Activated CD8-positive, alpha-beta memory T cell treated with anti-CD3 and anti-CD28 coated beads, Interleukin-2, amount 10 ng/mL, durations not matched to agents 7 days and 5 days (primary cell): ENCODE data around the gene PLD2. TPM values are rescaled to one million over a fixed set of nuclear protein-coding genes. Genes with fewer than 3 reads are reported as not detected.
"Not testable (repeated sequence)": the region's sequence is repeated elsewhere in the genome, so short reads cannot be mapped to it uniquely, and the experiment has no call there.

ENCODE experiments used
- ATAC-seq: fragments of 150-1000 bp; cut with Tn5 transposase; one replicate; pipeline ENCODE4 v1.10.0; 2021; ENCODE audit warnings: moderate library complexity
- CTCF ChIA-PET: fragments of 350-600 bp; sonication (Branson Sonifier 250); formaldehyde crosslinking; loops from one replicate; lab custom pipeline; 2021; ENCODE audit warnings: antibody characterized with exemption; lab: Charles Lee
- DNase-seq: peaks from one replicate; pipeline ENCODE4 v3.0.0-alpha.2; 2020
- H3K27ac Mint-ChIP-seq: one replicate; pipeline ENCODE4 v1.8.0; 2021; ENCODE audit warnings: mild to moderate bottlenecking, mixed read lengths
- H3K27me3 Mint-ChIP-seq: one replicate; pipeline ENCODE4 v1.8.0; 2021; ENCODE audit warnings: mixed read lengths
- H3K36me3 Mint-ChIP-seq: one replicate; pipeline ENCODE4 v1.8.0; 2021; ENCODE audit warnings: mild to moderate bottlenecking, mixed read lengths
- H3K4me1 Mint-ChIP-seq: one replicate; pipeline ENCODE4 v1.8.0; 2021; ENCODE audit warnings: mixed read lengths
- H3K4me3 Mint-ChIP-seq: one replicate; pipeline ENCODE4 v1.8.0; 2021; ENCODE audit warnings: mild to moderate bottlenecking, moderate library complexity, mixed read lengths
- H3K9me3 Mint-ChIP-seq: one replicate; pipeline ENCODE4 v1.8.0; 2022; ENCODE audit warnings: low read depth, mixed read lengths
- total RNA-seq, 2 experiments: library from RNA; stranded (reverse); gene quantifications; one replicate each; pipeline ENCODE4 v1.2.3, GENCODE V29; 2021

PLD2 gene
- total RNA-seq, 2 experiments from 2014 or later, result 11.7 to 14.5 TPM

DNA sequence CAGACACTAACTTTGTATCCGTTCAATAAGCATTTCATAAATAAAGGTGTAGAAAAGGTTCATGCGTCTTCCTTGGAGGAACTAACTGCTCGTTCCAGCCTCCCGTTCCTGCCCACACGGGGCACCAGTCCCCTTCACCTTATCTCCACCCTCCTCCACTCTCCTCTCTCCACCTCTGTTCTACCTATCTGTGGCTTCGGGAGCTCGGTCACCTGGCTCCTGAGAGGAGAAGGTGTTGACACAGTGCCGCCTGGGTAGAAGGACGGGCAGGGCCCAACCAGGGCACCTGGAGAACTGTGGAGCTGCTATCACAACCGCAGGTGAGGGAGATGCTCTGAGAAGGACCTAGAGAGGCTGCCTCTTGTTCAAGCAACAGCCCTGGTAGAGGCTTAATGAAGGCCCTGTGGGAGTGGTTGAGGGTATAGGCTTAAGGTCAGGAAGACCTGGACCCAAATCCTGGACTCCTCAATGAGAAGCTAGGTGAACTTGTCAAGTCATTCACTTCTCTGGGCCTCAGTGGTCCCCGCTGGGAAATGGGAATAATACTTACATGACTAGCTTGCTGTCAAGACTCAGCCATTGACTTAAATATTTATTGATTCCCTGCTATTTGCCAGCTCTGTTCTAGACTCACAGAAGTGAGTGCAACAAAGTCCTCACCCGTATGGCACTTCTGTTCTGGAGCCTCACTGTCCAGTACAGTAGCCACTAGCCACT is 16.6 kb downstream of the PLD2 start:
- no peak overlapping the region for H3K27ac Mint-ChIP-seq
- ATAC-seq, result no peak
- H3K4me1 Mint-ChIP-seq, result no peaks in the 10 kb centered on the region
- no peaks in the 10 kb centered on the region for H3K27me3 Mint-ChIP-seq
- no peak for DNase-seq
- no peaks in the 10 kb centered on the region for H3K36me3 Mint-ChIP-seq
- no peaks in the 10 kb centered on the region for H3K9me3 Mint-ChIP-seq
- CTCF ChIA-PET, result interaction anchor here (1.4 kb wide), 1 partner anchor 17 kb away, joined by 3 read pairs; the partner anchor contains the start of gene PLD2
- H3K4me3 Mint-ChIP-seq, result no peak overlapping the region

- ATAC-seq (no peak), DNase-seq (no peak)
- Mint-ChIP-seq H3K36me3 (no peaks in the 10 kb centered on the region), H3K4me3 (no peak overlapping the region), H3K27ac (no peak overlapping the region), H3K27me3 (peaks cover 4% of the 10 kb centered on the region), H3K9me3 (no peaks in the 10 kb centered on the region), H3K4me1 (peaks cover 1% of the 10 kb centered on the region)
- CTCF ChIA-PET, result no interaction called here
These were observed 20.4 kb downstream of the PLD2 start for GRCh38 chr17:4827399-4827798.

DNA sequence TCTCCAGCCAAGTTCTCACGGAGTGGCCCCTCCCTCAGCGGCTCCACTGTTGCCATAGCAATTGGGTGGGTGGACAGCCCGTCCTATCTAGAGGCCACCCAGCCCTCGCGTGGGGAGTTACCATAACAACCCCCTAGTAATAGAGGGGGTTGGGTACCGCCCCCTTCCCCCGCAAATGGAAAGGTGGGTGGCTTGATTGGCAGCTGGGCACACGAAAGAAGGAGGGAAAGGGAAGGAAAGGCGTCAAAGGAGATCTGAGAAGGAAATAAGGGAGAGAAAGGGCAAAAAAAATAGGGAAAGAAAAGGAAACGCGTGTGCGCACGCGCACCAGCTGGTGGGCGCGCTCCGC is 25.9 kb downstream of the PLD2 start:
- CTCF ChIA-PET, result interaction anchor here (1.8 kb wide), 1 partner anchor 25 kb away, joined by 4 read pairs; the partner anchor contains the start of gene PLD2
- H3K9me3 Mint-ChIP-seq, H3K36me3 Mint-ChIP-seq, DNase-seq, H3K27me3 Mint-ChIP-seq: not testable (repeated sequence)
- Mint-ChIP-seq H3K4me3 (peak overlapping the region; percentile 75), H3K4me1 (peaks cover 33% of the 10 kb centered on the region), H3K27ac (peak overlapping the region; percentile 79)
- peak; percentile 11 for ATAC-seq

DNA sequence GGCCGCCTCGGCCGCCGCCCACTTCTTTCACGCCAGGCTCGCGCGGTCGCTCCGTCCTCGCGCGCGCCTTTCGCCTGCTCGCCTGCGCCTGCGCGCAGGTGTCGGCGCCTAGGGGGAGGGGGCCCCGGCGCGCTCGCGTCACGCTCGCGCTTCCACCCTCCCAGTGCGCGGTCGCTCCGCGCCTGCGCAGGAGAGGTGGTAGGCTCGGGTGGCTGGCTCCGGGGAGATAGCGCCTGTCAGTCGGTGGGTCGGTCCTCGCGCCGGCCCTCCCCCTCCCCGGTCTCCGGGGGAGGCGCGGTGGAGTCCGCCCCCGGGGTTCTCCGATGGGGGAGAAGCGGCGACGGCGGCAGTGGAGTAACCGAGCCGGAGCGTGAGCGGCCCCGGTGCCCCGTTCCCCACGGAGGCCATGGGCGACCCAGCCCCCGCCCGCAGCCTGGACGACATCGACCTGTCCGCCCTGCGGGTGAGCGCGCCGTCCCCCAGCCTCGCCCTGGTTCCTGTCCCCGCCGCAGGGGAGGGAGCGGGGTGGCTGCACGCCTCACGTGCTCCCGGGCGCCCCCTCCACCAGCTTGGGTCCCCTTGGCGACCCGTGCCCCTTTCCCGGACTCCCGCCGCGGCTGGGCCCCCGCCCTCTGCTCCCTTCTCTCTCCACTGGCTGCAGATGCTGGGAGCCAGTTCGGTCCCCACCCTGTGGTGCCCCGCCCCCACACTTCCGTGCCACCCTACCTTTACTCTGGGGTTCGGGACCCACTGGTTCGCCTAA is 26.4 kb downstream of the PLD2 start, which contains the start of gene MINK1:
MINK1 (plus strand) TSS at position 163 of the 763 bp plus-strand sequence; CDS start at position 407, 244 bp downstream.
- CTCF ChIA-PET, result interaction anchor here (0.7 to 1.8 kb wide), 3 partner anchors 8 to 43 kb away, joined by 4 to 5 read pairs (median 4); partner anchors contain the start of gene PLD2
- peaks cover 4% of the 10 kb centered on the region for H3K27me3 Mint-ChIP-seq
- H3K9me3 Mint-ChIP-seq, result no peaks in the 10 kb centered on the region
- peak; percentile 94 for DNase-seq
- peak; percentile 91 for ATAC-seq
- H3K4me3 Mint-ChIP-seq, result peak within 1 kb of the TSS; percentile 93
- H3K27ac Mint-ChIP-seq, result peak within 1 kb of the TSS; percentile 79
- H3K36me3 Mint-ChIP-seq, result peaks cover 5% of the 10 kb centered on the region
- H3K4me1 Mint-ChIP-seq, result peaks cover 33% of the 10 kb centered on the region

- no peak for DNase-seq
- H3K36me3 Mint-ChIP-seq, result peaks cover 6% of the 10 kb centered on the region
- peaks cover 37% of the 10 kb centered on the region for H3K4me1 Mint-ChIP-seq
- peak overlapping the region; percentile 93 for H3K4me3 Mint-ChIP-seq
- no peaks in the 10 kb centered on the region for H3K9me3 Mint-ChIP-seq
- ATAC-seq, result no peak
- H3K27ac Mint-ChIP-seq, result peak overlapping the region; percentile 69
- CTCF ChIA-PET, result interaction anchor here (0.7 to 1.8 kb wide), 3 partner anchors 9 to 44 kb away, joined by 4 to 5 read pairs (median 4); partner anchors contain the start of gene PLD2
- H3K27me3 Mint-ChIP-seq, result no peaks in the 10 kb centered on the region
These were observed 27.2 kb downstream of the PLD2 start for GRCh38 chr17:4833941-4834680.

GRCh38 chr17:4834681-4835020 is 27.7 kb downstream of the PLD2 start:
- Mint-ChIP-seq H3K4me3 (peak overlapping the region; percentile 93), H3K36me3 (peaks cover 9% of the 10 kb centered on the region), H3K27me3 (no peaks in the 10 kb centered on the region), H3K27ac (peak overlapping the region; percentile 34), H3K9me3 (no peaks in the 10 kb centered on the region), H3K4me1 (peaks cover 43% of the 10 kb centered on the region)
- CTCF ChIA-PET, result interaction anchor here (1.2 kb wide), 1 partner anchor 45 kb away, joined by 5 read pairs; no protein-coding TSS in a partner anchor
- no peak for ATAC-seq
- DNase-seq, result no peak

GRCh38 chr17:4836221-4836620 is 29.3 kb downstream of the PLD2 start:
- Mint-ChIP-seq H3K9me3 (no peaks in the 10 kb centered on the region), H3K4me1 (peaks cover 59% of the 10 kb centered on the region), H3K27me3 (no peaks in the 10 kb centered on the region), H3K27ac (no peak overlapping the region), H3K36me3 (peaks cover 9% of the 10 kb centered on the region), H3K4me3 (peak overlapping the region; percentile 93)
- CTCF ChIA-PET, result no interaction called here
- no peak for DNase-seq
- ATAC-seq, result no peak

DNA sequence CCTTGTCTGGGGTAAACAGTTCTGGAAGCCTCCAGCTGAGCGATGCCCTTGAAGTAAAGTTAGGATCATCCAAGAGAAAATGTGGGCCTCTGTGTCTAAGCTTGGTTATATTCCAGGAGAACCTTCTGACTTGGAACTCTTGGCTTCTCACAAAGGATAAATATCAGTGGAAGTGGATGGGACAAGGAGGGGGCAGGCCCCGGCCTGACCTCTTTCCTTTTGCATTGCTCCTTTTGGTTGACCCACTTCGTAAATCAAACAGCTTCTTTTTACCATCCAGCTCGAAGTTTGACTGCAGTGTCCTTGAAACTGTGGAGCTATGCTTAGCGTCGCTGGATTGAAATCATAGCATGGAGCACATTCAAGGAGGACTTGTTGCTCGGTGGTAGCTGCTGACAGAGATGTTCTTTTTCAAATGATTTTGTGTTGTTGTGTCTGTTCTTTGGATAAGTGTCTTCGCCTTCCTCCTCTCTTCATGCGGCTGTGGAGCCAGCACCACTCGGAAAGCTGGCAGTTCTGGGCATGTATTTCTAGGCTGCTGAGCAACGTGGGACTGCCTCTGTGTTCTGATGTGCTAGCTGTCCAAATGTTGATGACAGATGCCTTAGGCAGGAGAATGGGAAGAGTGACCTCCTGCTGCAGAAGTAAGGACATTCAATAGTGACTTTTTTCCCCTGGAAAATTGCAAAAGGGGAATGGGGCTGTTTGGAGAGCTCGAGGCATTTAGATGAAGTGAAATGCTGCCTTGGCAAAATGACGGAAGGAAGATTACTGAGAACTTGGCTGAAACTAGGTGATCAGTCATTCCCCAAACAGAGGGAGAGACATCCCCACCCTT is 30.7 kb downstream of the PLD2 start:
- peaks cover 9% of the 10 kb centered on the region for H3K36me3 Mint-ChIP-seq
- H3K27ac Mint-ChIP-seq, result no peak overlapping the region
- H3K9me3 Mint-ChIP-seq, result no peaks in the 10 kb centered on the region
- DNase-seq, result no peak
- no peak overlapping the region for H3K4me3 Mint-ChIP-seq
- no peak for ATAC-seq
- H3K4me1 Mint-ChIP-seq, result peaks cover 62% of the 10 kb centered on the region
- CTCF ChIA-PET, result no interaction called here
- H3K27me3 Mint-ChIP-seq, result no peaks in the 10 kb centered on the region

GRCh38 chr17:4838309-4838785 is 31.4 kb downstream of the PLD2 start:
- Mint-ChIP-seq H3K27me3 (no peaks in the 10 kb centered on the region), H3K36me3 (peaks cover 9% of the 10 kb centered on the region), H3K27ac (no peak overlapping the region), H3K4me3 (no peak overlapping the region), H3K4me1 (peaks cover 62% of the 10 kb centered on the region), H3K9me3 (no peaks in the 10 kb centered on the region)
- CTCF ChIA-PET, result no interaction called here
- DNase-seq, result no peak
- no peak for ATAC-seq

GRCh38 chr17:4839221-4839620 is 32.3 kb downstream of the PLD2 start:
- no peak overlapping the region for H3K27ac Mint-ChIP-seq
- DNase-seq (no peak), ATAC-seq (no peak)
- peaks cover 9% of the 10 kb centered on the region for H3K36me3 Mint-ChIP-seq
- H3K27me3 Mint-ChIP-seq, result no peaks in the 10 kb centered on the region
- H3K9me3 Mint-ChIP-seq, result no peaks in the 10 kb centered on the region
- H3K4me3 Mint-ChIP-seq, result no peak overlapping the region
- H3K4me1 Mint-ChIP-seq, result peaks cover 57% of the 10 kb centered on the region
- CTCF ChIA-PET, result interaction anchor here (1.6 kb wide), 1 partner anchor 18 kb away, joined by 5 read pairs; no protein-coding TSS in a partner anchor

GRCh38 chr17:4839965-4840892 is 33.3 kb downstream of the PLD2 start:
- no peaks in the 10 kb centered on the region for H3K9me3 Mint-ChIP-seq
- H3K27me3 Mint-ChIP-seq, result no peaks in the 10 kb centered on the region
- CTCF ChIA-PET, result interaction anchor here (0.7 to 1.6 kb wide), 3 partner anchors 17 to 50 kb away, joined by 3 to 5 read pairs (median 3); no protein-coding TSS in a partner anchor
- H3K36me3 Mint-ChIP-seq, result peaks cover 11% of the 10 kb centered on the region
- ATAC-seq (no peak), DNase-seq (no peak)
- H3K27ac Mint-ChIP-seq, result no peak overlapping the region
- H3K4me1 Mint-ChIP-seq, result peaks cover 47% of the 10 kb centered on the region
- no peak overlapping the region for H3K4me3 Mint-ChIP-seq
